Activated T-helper 2 cell treated with anti-CD3 and anti-CD28 coated beads, Interferon-gamma antibody, Interleukin-2, Interleukin-4, amounts not matched to agents 10 μg/mL and 5 μg/mL and 100 μg/mL, durations not matched to agents 14 hours and 24 hours and 36 hours (primary cell): ENCODE results near the gene SERPINB3. TPM values are rescaled to one million over a fixed set of nuclear protein-coding genes. Genes with fewer than 3 reads are reported as not detected.
"Not testable (repeated sequence)": the region's sequence is repeated elsewhere in the genome, so short reads cannot be mapped to it uniquely, and the experiment has no call there.

Experiments
- DNase-seq: peaks from one replicate; pipeline ENCODE4 v3.0.0; 2021; ENCODE audit warnings: low spot score
- H3K27ac Mint-ChIP-seq: one replicate; pipeline ENCODE4 v1.8.0; 2021; ENCODE audit warnings: mixed read lengths
- H3K27me3 Mint-ChIP-seq: one replicate; pipeline ENCODE4 v1.8.0; 2021; ENCODE audit warnings: low read depth, mixed read lengths
- H3K36me3 Mint-ChIP-seq: one replicate; pipeline ENCODE4 v1.8.0; 2021; ENCODE audit warnings: low read depth, mixed read lengths
- H3K4me1 Mint-ChIP-seq: one replicate; pipeline ENCODE4 v1.8.0; 2021; ENCODE audit warnings: low read depth, mixed read lengths
- H3K4me3 Mint-ChIP-seq: one replicate; pipeline ENCODE4 v1.8.0; 2021; ENCODE audit warnings: low read depth, mild to moderate bottlenecking, moderate library complexity, mixed read lengths
- H3K9me3 Mint-ChIP-seq: one replicate; pipeline ENCODE4 v1.8.0; 2021; ENCODE audit warnings: mixed read lengths
- intact Hi-C: fragments of 100-400 bp; cut with micrococcal nuclease; formaldehyde crosslinking; loops from one replicate; pipeline ENCODE4 v1.15.1; 2023
- total RNA-seq: library from RNA; stranded (reverse); gene quantifications from 2 replicates; pipeline ENCODE4 v1.2.3, GENCODE V29; 2022

The SERPINB3 gene
- total RNA-seq, result not detected in 2 replicates

DNA sequence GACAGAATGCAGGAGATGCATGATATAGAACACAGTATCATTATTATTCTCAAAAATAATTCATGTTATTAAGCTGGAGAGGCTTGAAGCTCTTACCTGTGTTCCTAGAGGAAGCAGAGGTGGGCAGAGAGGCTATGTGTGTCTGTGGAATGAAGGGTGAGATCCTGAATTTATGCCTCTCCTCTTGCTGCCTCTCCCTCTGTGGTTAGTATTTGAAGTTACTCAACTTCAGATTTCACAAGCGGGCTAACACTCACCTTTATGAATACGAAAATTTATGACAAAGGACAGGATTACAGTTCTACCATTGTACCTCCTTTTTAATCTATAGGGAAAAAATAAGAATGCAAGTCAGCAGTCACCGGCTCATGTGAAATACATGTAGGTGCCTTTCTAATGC lies at the start of gene SERPINB3:
SERPINB3 (minus strand) TSS at position 144 of the 400 bp plus-strand sequence. CDS start 677 bp downstream, outside the sequence.
- H3K27me3 Mint-ChIP-seq, intact Hi-C loops, DNase-seq, H3K4me1 Mint-ChIP-seq, H3K4me3 Mint-ChIP-seq, H3K9me3 Mint-ChIP-seq, H3K27ac Mint-ChIP-seq, H3K36me3 Mint-ChIP-seq: not testable (repeated sequence)

DNA sequence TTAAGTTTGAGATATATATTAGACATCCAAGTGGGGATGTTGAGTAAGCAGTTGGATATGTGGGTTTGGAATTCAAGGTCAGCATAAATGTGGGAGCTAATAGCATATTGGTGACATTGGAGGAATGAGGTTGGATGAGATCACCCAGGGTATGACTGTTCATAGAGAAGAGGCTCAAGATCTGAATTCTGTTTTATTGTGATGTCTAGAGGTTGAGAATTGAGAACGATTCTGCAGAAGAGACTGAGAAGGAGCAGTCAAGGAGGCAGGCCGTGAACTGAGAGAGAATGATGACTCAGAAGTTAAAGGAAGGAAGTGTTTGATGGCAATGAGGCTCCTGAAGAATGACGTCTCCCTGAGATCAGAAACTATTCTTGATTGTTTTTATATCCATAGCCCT lies 47.0 kb upstream of the SERPINB3 start:
- intact Hi-C loops, result no loop called here
- Mint-ChIP-seq H3K9me3 (peaks cover 3% of the 10 kb centered on the region), H3K4me3 (no peak overlapping the region), H3K4me1 (no peaks in the 10 kb centered on the region), H3K27me3 (no peaks in the 10 kb centered on the region), H3K27ac (no peak overlapping the region), H3K36me3 (no peaks in the 10 kb centered on the region)
- no peak for DNase-seq

DNA sequence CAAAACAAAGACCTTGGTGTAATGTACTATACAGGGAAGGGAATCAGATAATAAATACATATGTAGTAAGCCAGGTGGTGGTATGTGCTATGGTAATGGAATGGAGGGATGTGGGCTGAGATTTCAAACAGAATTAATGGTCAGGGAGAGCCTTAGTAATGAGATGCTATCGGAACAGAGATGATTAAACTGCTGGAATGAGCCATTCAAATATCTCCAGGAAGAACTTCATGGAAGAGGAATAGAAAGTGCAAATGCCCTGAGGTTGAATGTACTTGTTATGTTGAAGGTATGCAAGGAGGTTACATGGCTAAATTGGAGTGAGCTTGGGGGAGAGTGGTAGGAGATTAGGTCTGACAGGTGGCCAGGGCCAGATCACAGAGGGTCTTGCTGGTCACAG lies 46.1 kb upstream of the SERPINB3 start:
- Mint-ChIP-seq H3K9me3 (no peaks in the 10 kb centered on the region), H3K4me3 (no peak overlapping the region), H3K27ac (no peak overlapping the region), H3K27me3 (no peaks in the 10 kb centered on the region), H3K4me1 (no peaks in the 10 kb centered on the region), H3K36me3 (no peaks in the 10 kb centered on the region)
- intact Hi-C loops, result no loop called here
- DNase-seq, result no peak

DNA sequence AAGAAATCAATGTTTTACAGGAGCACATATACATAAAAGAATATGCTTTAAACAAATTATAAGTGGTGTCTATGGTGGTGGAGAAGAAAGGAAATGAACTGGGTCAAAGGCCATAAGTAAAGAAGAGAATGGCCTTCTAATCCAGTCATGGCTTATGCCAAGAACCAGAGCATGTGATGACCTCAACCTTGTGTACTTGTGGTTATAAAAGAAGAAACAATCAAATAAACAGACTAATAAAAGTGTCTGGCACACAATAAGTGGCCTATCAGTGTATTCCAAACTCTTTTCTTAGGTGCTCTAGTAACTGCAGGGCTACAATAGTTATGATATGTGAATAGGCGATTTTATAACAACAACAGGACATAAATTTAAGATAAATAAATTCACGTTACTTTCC lies 43.7 kb upstream of the SERPINB3 start:
- intact Hi-C loops, result no loop called here
- DNase-seq, result no peak
- no peaks in the 10 kb centered on the region for H3K9me3 Mint-ChIP-seq
- no peak overlapping the region for H3K27ac Mint-ChIP-seq
- no peaks in the 10 kb centered on the region for H3K36me3 Mint-ChIP-seq
- H3K4me1 Mint-ChIP-seq, result no peaks in the 10 kb centered on the region
- no peaks in the 10 kb centered on the region for H3K27me3 Mint-ChIP-seq
- H3K4me3 Mint-ChIP-seq, result no peak overlapping the region

DNA sequence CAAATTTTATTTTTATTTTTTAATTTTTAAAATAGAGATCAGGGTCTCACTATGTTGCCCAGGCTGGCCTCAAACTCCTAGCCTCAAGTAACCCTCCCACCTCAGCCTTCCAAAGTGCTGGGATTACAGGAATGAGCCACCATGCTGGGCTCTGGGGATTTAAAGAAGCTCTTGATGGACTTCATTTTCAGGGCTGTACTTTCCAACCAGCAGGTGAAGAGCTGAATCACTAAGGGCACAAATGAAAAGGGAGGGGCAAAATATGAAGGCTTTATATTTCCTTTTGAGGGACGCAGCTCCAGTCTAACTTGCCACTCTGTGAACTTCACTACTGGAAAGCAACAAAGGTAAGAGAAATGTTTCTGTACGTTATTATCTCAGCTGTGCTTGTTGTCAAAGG lies 41.0 kb upstream of the SERPINB3 start, which contains the start of gene SERPINB11:
SERPINB11 (plus strand) TSS at position 301 of the 400 bp plus-strand sequence. CDS start 7,234 bp downstream, outside the sequence.
- no peaks in the 10 kb centered on the region for H3K27me3 Mint-ChIP-seq
- DNase-seq, result no peak
- no peaks in the 10 kb centered on the region for H3K36me3 Mint-ChIP-seq
- intact Hi-C loops, result no loop called here
- no peak within 1 kb of the TSS for H3K27ac Mint-ChIP-seq
- no peak within 1 kb of the TSS for H3K4me3 Mint-ChIP-seq
- H3K9me3 Mint-ChIP-seq, result no peaks in the 10 kb centered on the region
- H3K4me1 Mint-ChIP-seq, result no peaks in the 10 kb centered on the region

DNA sequence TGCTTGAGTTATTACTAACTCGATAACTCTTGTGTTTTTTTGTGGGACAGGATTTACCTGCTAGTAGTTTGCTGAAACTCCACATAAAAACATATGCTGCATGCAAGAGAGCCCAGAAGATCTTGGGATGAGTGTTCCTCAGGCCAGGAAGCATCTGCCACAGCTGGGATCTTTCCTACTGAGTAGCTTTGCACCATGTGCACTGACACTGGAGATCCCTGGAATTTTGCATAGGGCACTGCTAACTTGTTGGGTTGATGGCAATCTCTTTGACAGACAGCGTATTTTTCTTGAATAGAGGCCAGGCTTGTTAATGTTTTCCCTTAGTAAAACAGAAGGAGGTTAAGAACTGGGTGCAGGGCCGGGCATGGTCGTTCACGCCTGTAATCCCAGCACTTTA lies 40.3 kb upstream of the SERPINB3 start:
- no peak for DNase-seq
- H3K27ac Mint-ChIP-seq, result no peak overlapping the region
- H3K9me3 Mint-ChIP-seq, result no peaks in the 10 kb centered on the region
- H3K36me3 Mint-ChIP-seq, result no peaks in the 10 kb centered on the region
- intact Hi-C loops, result no loop called here
- no peaks in the 10 kb centered on the region for H3K4me1 Mint-ChIP-seq
- H3K4me3 Mint-ChIP-seq, result no peak overlapping the region
- H3K27me3 Mint-ChIP-seq, result no peaks in the 10 kb centered on the region

DNA sequence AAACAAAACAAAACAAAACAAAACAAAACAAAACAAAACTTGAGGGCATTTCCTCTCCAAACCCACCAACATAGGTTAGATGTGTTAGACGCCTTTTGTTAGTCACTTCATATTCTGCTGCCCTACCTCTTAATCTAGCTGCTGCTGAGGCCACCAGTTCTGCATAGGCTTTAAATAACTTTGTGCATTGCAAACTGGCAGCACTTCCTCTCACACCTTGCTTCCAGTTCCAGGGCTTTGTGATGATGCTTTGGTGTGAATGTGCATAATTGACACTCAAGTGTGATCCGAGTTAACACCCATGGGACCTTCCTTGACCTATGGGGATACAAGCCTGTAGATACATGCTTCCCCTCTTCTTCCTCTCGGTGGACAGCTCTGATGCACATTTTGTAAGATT lies 38.8 kb upstream of the SERPINB3 start:
- no peaks in the 10 kb centered on the region for H3K9me3 Mint-ChIP-seq
- H3K4me3 Mint-ChIP-seq, result no peak overlapping the region
- no peaks in the 10 kb centered on the region for H3K27me3 Mint-ChIP-seq
- no peak overlapping the region for H3K27ac Mint-ChIP-seq
- intact Hi-C loops, result no loop called here
- no peaks in the 10 kb centered on the region for H3K36me3 Mint-ChIP-seq
- no peaks in the 10 kb centered on the region for H3K4me1 Mint-ChIP-seq
- DNase-seq, result no peak

DNA sequence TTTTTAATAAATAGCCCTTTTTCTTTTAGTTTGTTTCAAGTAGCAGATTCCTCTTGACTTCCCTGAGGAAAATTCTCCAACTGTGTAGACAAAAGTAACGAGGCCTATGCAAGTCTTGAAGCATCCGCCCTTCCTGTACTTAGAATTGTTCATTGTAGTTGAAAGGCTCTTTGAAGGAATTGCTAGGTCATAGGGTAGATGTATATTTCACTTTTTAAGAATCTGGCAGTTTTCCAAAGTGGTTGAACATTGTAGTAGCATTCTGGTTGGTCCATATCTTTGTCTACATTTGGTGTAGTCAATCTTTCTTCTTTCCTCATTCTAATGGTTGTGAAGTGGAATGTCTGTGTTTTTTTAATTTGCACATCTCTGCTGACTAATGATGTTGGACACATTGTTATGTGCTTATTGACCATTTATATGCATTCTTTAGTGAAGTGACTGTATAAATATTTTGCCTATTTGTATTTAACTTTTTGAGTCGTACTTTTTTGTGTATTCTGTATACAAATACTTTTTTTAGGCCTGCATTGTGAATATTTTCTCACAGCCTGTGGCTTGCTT lies 35.5 kb upstream of the SERPINB3 start:
- H3K9me3 Mint-ChIP-seq, result no peaks in the 10 kb centered on the region
- no peak for DNase-seq
- H3K27me3 Mint-ChIP-seq, result no peaks in the 10 kb centered on the region
- intact Hi-C loops, result no loop called here
- no peak overlapping the region for H3K4me3 Mint-ChIP-seq
- H3K4me1 Mint-ChIP-seq, result no peaks in the 10 kb centered on the region
- H3K27ac Mint-ChIP-seq, result no peak overlapping the region
- no peaks in the 10 kb centered on the region for H3K36me3 Mint-ChIP-seq

DNA sequence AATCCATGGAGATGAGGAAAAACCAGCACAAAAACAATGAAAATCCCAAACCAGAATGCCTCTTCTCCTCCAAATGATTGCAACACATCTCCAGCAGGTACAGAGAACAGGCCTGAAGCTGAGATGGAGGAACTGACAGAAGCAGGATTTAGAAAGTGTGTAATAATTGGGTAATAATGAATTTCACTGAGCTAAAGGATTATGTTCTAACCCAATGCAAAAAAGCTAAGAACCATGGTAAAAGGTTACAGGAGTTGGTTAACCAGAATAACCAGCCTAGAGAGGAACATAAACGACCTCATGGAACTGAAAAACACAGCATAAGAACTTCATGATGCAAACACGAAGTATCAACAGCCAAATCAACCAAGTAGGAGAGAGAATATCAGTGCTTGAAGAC lies 27.4 kb upstream of the SERPINB3 start:
- DNase-seq, result no peak
- no peaks in the 10 kb centered on the region for H3K9me3 Mint-ChIP-seq
- H3K36me3 Mint-ChIP-seq, result no peaks in the 10 kb centered on the region
- no peak overlapping the region for H3K27ac Mint-ChIP-seq
- H3K4me3 Mint-ChIP-seq, result no peak overlapping the region
- H3K4me1 Mint-ChIP-seq, result no peaks in the 10 kb centered on the region
- no peaks in the 10 kb centered on the region for H3K27me3 Mint-ChIP-seq
- intact Hi-C loops, result no loop called here

DNA sequence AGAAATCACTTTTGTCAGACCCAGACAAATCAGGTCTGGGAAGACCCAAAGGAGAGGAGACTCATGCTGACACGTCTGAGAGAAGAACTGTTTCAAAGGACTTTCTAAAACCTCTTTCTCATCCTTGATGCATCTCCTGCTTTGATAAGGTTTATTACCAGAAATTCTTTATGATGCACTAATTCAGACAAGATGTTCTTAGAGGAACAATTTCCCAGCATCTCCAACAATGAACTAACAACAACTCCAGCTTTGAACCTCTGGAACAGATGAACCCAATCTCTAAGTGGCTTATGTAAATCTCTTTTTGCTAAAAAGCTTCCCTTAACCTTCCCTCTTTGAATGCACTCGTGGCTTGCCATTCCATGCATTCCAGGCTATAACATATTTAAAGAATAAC lies 25.2 kb upstream of the SERPINB3 start:
- no peaks in the 10 kb centered on the region for H3K9me3 Mint-ChIP-seq
- no peak overlapping the region for H3K27ac Mint-ChIP-seq
- no peaks in the 10 kb centered on the region for H3K27me3 Mint-ChIP-seq
- no peaks in the 10 kb centered on the region for H3K36me3 Mint-ChIP-seq
- intact Hi-C loops, result no loop called here
- no peak overlapping the region for H3K4me3 Mint-ChIP-seq
- no peak for DNase-seq
- no peaks in the 10 kb centered on the region for H3K4me1 Mint-ChIP-seq

DNA sequence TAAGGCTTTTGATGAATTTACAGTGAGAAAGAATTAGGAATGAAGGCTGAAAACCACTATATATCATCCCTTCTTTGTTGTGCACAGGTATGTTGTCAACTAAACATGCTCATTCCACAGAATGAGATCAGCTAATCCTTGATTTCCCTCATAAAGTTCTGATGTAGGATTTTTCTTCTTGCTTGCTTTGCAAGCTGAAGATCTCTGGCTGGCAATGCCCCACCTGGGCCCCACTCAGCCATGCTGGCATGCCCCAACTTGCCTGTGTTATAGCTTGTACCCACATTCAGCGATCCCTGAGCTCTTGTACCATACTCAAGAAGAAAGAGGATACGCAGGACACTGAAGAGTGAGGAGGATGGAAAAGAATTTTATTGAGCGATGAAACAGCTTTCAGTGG lies 23.0 kb upstream of the SERPINB3 start:
- Mint-ChIP-seq H3K9me3 (no peaks in the 10 kb centered on the region), H3K27me3 (no peaks in the 10 kb centered on the region), H3K4me3 (no peak overlapping the region), H3K27ac (no peak overlapping the region), H3K36me3 (no peaks in the 10 kb centered on the region), H3K4me1 (no peaks in the 10 kb centered on the region)
- intact Hi-C loops, result no loop called here
- no peak for DNase-seq

DNA sequence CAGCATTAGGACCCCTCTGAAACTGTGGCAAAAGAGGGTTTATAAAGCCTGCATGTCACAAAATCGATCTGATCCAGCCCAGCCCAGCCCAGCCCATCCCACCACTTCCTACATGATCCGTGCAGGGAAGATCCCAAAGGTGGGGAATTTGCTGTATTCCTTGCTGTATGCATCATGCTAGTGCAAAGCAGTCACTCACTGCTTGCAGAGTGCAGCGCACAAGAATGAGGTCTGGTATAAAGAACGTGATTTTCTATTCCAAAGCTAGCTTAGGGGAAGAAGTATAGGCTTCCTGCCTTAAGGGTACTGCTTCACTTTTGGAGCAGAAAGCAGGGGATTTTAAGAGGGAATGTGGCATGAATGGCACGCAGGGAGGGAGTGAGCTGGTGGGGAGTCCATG lies 22.2 kb upstream of the SERPINB3 start:
- no peak overlapping the region for H3K27ac Mint-ChIP-seq
- H3K9me3 Mint-ChIP-seq, result no peaks in the 10 kb centered on the region
- intact Hi-C loops, result no loop called here
- no peak overlapping the region for H3K4me3 Mint-ChIP-seq
- no peaks in the 10 kb centered on the region for H3K27me3 Mint-ChIP-seq
- DNase-seq, result no peak
- no peaks in the 10 kb centered on the region for H3K4me1 Mint-ChIP-seq
- no peaks in the 10 kb centered on the region for H3K36me3 Mint-ChIP-seq

DNA sequence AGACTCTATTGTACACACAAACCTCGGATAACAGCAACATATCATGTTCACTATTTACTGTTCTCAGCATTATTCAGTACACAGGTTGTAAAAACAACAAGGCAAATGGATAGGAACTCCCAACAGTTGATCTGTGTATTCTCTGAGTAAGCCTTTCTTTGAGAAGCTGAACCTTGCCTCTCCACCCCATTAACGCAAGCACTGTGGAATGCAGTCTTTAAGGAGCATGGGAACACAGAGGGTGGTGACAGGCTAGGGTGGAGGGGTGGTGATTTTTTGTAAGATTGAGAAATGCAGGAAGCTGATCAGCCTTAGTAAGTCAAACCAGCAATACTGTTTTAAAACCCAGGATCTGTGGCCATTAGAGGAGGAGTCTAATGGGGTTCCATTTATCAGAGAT lies 21.5 kb upstream of the SERPINB3 start:
- no peak for DNase-seq
- no peaks in the 10 kb centered on the region for H3K9me3 Mint-ChIP-seq
- intact Hi-C loops, result no loop called here
- H3K36me3 Mint-ChIP-seq, result no peaks in the 10 kb centered on the region
- no peaks in the 10 kb centered on the region for H3K4me1 Mint-ChIP-seq
- no peak overlapping the region for H3K4me3 Mint-ChIP-seq
- H3K27me3 Mint-ChIP-seq, result no peaks in the 10 kb centered on the region
- H3K27ac Mint-ChIP-seq, result no peak overlapping the region
